CD4-positive, alpha-beta T cell treated with Interleukin-10 for 1 hour (primary cell): Measurements from ENCODE around the gene TIMM21.

Experiments used
- DNase-seq: peaks from one replicate; pipeline ENCODE4 v3.0.0-alpha.2; 2020

TIMM21 gene

GRCh38 chr18:74148543-74149070 lies 284 bp downstream of the TIMM21 start:
- no peak for DNase-seq

- no peak for DNase-seq
Observed at GRCh38 chr18:74149878-74150277, 1.6 kb downstream of the TIMM21 start.

- DNase-seq: no peak
Observed at GRCh38 chr18:74152270-74152669, 3.9 kb downstream of the TIMM21 start.

GRCh38 chr18:74152857-74153256 lies 4.5 kb downstream of the TIMM21 start:
- DNase-seq: no peak

GRCh38 chr18:74153377-74153776 lies 5.1 kb downstream of the TIMM21 start:
- no peak for DNase-seq

- no peak for DNase-seq
Observed at GRCh38 chr18:74153793-74154192, 5.5 kb downstream of the TIMM21 start.

GRCh38 chr18:74154716-74155115 lies 6.4 kb downstream of the TIMM21 start:
- no peak for DNase-seq

- no peak for DNase-seq
Observed at GRCh38 chr18:74155276-74155675, 7.0 kb downstream of the TIMM21 start.

- no peak for DNase-seq
Observed at GRCh38 chr18:74163019-74163660, 14.8 kb downstream of the TIMM21 start.

GRCh38 chr18:74166386-74166785 lies 18.1 kb downstream of the TIMM21 start:
- no peak for DNase-seq

- DNase-seq: no peak
Observed at GRCh38 chr18:74171910-74172606, 23.7 kb downstream of the TIMM21 start.

- no peak for DNase-seq
Observed at GRCh38 chr18:74172697-74173433, 24.5 kb downstream of the TIMM21 start.

GRCh38 chr18:74173434-74173750 lies 25.1 kb downstream of the TIMM21 start:
- no peak for DNase-seq

- no peak for DNase-seq
Observed at GRCh38 chr18:74175658-74176057, 27.3 kb downstream of the TIMM21 start.

- no peak for DNase-seq
Observed at GRCh38 chr18:74178884-74179283, 30.6 kb downstream of the TIMM21 start.

GRCh38 chr18:74179623-74180199 lies 31.4 kb downstream of the TIMM21 start:
- DNase-seq: no peak

- DNase-seq: no peak
Observed at GRCh38 chr18:74182335-74182734, 34.0 kb downstream of the TIMM21 start.

- DNase-seq: no peak
Observed at GRCh38 chr18:74183130-74183529, 34.8 kb downstream of the TIMM21 start.

GRCh38 chr18:74184875-74185274 lies 36.6 kb downstream of the TIMM21 start:
- no peak for DNase-seq

GRCh38 chr18:74185860-74186259 lies 37.5 kb downstream of the TIMM21 start:
- no peak for DNase-seq

GRCh38 chr18:74186661-74187060 lies 38.3 kb downstream of the TIMM21 start:
- DNase-seq: no peak

GRCh38 chr18:74190086-74190485 lies 41.8 kb downstream of the TIMM21 start:
- DNase-seq: no peak

GRCh38 chr18:74191577-74191976 lies 43.3 kb downstream of the TIMM21 start:
- DNase-seq: no peak

GRCh38 chr18:74194691-74195090 lies 46.4 kb downstream of the TIMM21 start:
- no peak for DNase-seq
